Activated naive CD8-positive, alpha-beta T cell treated with anti-CD3 and anti-CD28 coated beads for 36 hours (primary cell): ENCODE results near the gene SCAPER. TPM values are rescaled to one million over a fixed set of nuclear protein-coding genes. Genes with fewer than 3 reads are reported as not detected.

Experiments
- DNase-seq: peaks from one replicate; pipeline ENCODE4 v3.0.0; 2021
- H3K27ac Mint-ChIP-seq: one replicate; pipeline ENCODE4 v1.8.0; 2022; ENCODE audit warnings: mild to moderate bottlenecking, moderate library complexity, mixed read lengths
- H3K27me3 Mint-ChIP-seq: one replicate; pipeline ENCODE4 v1.8.0; 2022; ENCODE audit warnings: mild to moderate bottlenecking, mixed read lengths
- H3K36me3 Mint-ChIP-seq: one replicate; pipeline ENCODE4 v1.8.0; 2021; ENCODE audit warnings: mild to moderate bottlenecking, mixed read lengths
- H3K4me1 Mint-ChIP-seq: one replicate; pipeline ENCODE4 v1.8.0; 2021; ENCODE audit warnings: mixed read lengths
- H3K4me3 Mint-ChIP-seq: one replicate; pipeline ENCODE4 v1.8.0; 2022; ENCODE audit warnings: mild to moderate bottlenecking, moderate library complexity, mixed read lengths
- H3K9me3 Mint-ChIP-seq: one replicate; pipeline ENCODE4 v1.8.0; 2022; ENCODE audit warnings: mixed read lengths
- total RNA-seq, 2 experiments: library from RNA; stranded (reverse); gene quantifications; one replicate each; pipeline ENCODE4 v1.2.3, GENCODE V29; 2021

The SCAPER gene
- total RNA-seq, 2 experiments from 2014 or later, result 20.8 to 21.3 TPM

GRCh38 chr15:76340803-76341365 is 564.3 kb downstream of the SCAPER start:
- Mint-ChIP-seq H3K36me3 (no peaks in the 10 kb centered on the region), H3K9me3 (no peaks in the 10 kb centered on the region), H3K27ac (no peak overlapping the region), H3K4me1 (peaks cover 51% of the 10 kb centered on the region), H3K4me3 (peak overlapping the region; percentile 87), H3K27me3 (peaks cover 91% of the 10 kb centered on the region)
- peak; percentile 66 for DNase-seq

DNA sequence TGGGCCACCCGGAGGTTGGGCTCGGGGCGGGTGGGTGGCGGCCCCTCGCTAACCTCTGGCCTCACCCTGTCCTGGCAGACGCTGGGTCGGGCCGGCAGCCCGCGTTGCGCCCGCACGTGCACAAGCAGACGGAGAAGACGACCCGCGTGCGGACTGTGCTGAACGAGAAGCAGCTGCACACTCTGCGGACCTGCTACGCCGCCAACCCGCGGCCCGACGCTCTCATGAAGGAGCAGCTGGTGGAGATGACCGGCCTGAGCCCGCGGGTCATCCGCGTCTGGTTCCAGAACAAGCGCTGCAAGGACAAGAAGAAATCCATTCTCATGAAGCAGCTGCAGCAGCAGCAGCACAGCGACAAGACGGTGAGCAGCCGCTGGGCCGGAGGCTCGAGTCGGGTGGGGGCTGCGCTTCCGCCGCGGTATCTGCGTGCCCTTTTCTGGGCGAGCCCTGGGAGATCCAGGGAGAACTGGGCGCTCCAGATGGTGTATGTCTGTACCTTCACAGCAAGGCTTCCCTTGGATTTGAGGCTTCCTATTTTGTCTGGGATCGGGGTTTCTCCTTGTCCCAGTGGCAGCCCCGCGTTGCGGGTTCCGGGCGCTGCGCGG is 564.8 kb downstream of the SCAPER start:
- H3K9me3 Mint-ChIP-seq, result no peaks in the 10 kb centered on the region
- no peak for DNase-seq
- peaks cover 91% of the 10 kb centered on the region for H3K27me3 Mint-ChIP-seq
- peaks cover 51% of the 10 kb centered on the region for H3K4me1 Mint-ChIP-seq
- no peaks in the 10 kb centered on the region for H3K36me3 Mint-ChIP-seq
- peak overlapping the region; percentile 87 for H3K4me3 Mint-ChIP-seq
- H3K27ac Mint-ChIP-seq, result no peak overlapping the region

DNA sequence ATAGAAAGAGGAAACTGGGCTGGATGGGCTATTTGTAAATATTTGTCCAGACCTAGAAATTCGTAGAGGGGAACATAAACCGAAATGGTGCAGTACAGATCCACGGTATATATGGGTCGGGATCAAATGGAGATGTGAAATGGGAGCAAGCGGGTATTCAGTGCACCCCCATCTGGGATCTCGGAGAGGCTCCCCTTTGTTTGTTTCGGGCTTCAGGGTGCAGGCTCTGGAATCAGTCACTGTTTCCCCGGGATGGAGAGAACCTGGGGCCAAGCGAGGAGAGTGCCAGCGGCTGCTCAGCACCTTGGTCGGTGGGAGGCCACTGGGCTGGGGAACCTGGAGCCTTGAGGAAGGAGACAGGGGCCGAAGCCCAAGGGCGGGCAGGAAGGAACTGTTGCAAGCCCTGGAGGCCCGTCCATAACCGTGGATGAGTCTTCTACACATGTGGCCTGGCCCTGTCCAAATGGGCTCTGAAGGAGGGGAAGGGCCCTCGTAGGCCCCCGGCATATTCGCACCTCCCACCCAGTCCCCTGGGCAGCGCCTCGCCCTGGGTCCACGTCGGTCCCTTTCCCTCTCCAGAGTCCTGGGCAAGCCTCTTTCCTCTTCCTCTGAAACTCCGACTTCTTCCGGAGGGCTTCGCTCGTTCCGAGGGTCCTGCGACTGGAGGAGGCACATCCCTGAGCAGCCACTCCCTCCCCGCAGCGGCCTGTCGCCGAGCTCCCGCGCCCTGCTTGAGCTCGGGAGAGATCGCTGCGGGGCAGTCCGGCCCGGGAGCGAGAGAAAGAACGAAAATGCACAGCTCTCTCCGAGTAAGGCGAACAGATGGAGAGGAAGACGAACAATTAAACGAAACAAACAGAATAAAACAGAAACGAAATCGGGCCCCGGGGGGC is 565.6 kb downstream of the SCAPER start:
- Mint-ChIP-seq H3K36me3 (no peaks in the 10 kb centered on the region), H3K27ac (peak overlapping the region; percentile 46), H3K4me1 (peaks cover 52% of the 10 kb centered on the region), H3K4me3 (peak overlapping the region; percentile 87), H3K9me3 (no peaks in the 10 kb centered on the region), H3K27me3 (peaks cover 91% of the 10 kb centered on the region)
- no peak for DNase-seq

DNA sequence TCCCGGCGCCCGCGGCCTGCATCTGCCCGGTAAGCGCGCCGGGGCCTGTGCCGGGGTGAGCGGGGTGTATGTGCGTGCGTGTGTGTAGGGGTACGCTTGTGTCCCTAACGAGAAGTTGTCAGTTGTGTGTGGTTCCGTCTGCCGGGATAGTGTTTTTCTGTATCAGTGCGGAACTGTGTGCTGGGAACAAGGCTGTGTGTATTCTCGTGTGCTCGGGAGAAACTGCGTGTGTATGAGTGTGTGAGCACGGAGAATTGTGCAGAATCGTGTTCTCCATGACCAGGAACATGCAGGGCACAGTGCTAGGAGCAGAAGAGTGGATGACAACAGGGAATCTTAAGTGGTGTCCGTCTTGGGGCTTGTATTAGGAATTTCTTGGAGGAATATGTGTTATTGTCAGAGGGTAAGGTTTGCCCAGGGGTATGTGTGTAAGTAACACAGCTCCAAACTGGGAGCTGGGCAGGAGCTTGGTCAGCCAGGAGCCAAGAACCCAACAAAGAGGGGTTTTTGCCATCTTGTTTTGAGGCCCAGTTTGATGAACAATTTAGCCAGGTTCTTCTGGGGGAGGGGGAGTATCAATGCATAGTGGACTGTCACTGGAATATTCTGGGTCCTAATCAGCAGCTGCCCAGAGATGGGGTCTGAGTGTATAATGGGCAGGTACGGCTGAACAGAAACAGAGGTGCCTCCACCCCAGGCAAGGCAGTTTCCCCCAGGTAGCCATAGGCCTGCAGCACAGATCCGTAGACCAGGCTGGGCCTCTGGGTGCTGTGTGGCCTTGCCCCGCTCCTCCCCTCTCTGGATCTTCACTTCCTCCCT is 566.4 kb downstream of the SCAPER start:
- H3K27me3 Mint-ChIP-seq, result peaks cover 91% of the 10 kb centered on the region
- H3K4me3 Mint-ChIP-seq, result no peak overlapping the region
- DNase-seq, result no peak
- no peak overlapping the region for H3K27ac Mint-ChIP-seq
- no peaks in the 10 kb centered on the region for H3K36me3 Mint-ChIP-seq
- peaks cover 52% of the 10 kb centered on the region for H3K4me1 Mint-ChIP-seq
- H3K9me3 Mint-ChIP-seq, result no peaks in the 10 kb centered on the region

- H3K4me1 Mint-ChIP-seq, result peaks cover 47% of the 10 kb centered on the region
- peak overlapping the region; percentile 73 for H3K4me3 Mint-ChIP-seq
- H3K27me3 Mint-ChIP-seq, result peaks cover 90% of the 10 kb centered on the region
- no peak overlapping the region for H3K27ac Mint-ChIP-seq
- H3K36me3 Mint-ChIP-seq, result no peaks in the 10 kb centered on the region
- DNase-seq, result no peak
- H3K9me3 Mint-ChIP-seq, result no peaks in the 10 kb centered on the region
Measured at GRCh38 chr15:76337696-76338485, 567.2 kb downstream of the SCAPER start.

- Mint-ChIP-seq H3K36me3 (no peaks in the 10 kb centered on the region), H3K4me1 (peaks cover 47% of the 10 kb centered on the region), H3K4me3 (peak overlapping the region; percentile 73), H3K27me3 (peaks cover 94% of the 10 kb centered on the region), H3K9me3 (no peaks in the 10 kb centered on the region), H3K27ac (peak overlapping the region; percentile 4)
- no peak for DNase-seq
Measured at GRCh38 chr15:76337059-76337695, 568.0 kb downstream of the SCAPER start.

DNA sequence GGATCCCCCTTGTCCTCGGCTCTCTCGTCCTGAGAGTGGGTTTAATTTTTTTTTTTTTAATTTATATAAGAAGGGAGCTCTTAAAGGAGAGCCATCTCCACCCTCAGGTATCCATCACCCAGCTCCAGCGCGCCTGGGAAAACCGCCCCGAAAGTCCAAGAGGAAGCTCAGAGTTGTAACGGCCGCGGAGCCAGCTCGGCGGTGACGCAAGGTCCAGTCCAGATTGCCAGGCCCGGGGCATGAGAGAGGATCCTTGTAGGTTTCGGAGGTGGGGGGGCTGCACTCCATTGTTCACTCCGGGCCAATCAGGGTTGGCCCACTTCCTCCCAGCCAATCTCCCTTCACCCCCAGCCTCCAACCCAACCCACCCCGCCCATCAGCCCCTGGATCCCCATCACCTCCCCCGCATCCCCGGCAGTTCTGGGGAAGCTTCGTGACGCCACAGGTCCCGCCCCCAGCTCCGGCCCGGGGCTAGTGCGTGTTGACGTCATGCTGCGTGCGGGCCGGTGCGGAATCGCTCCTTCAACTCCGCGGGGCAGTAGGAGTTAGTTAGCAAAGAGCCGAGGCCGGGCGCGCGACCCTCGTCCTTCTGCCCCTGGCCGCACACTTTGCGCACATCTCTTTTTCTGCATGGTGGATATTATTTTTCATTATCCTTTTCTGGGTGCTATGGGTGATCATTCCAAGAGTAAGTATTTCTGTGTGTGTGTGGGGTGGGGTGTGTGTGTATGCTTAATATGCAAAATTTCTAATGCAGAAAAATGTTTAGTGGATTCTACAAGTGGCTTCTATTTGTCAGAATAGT is 568.7 kb downstream of the SCAPER start, which contains the start of gene ISL2:
Gene ISL2 (plus strand): TSS at position 520 of the 805 bp plus-strand sequence. CDS start 111 bp downstream, at position 631.
- H3K27me3 Mint-ChIP-seq, result peaks cover 87% of the 10 kb centered on the region
- peak within 1 kb of the TSS; percentile 73 for H3K4me3 Mint-ChIP-seq
- DNase-seq, result peak; percentile 80
- peak within 1 kb of the TSS; percentile 4 for H3K27ac Mint-ChIP-seq
- H3K9me3 Mint-ChIP-seq, result no peaks in the 10 kb centered on the region
- peaks cover 39% of the 10 kb centered on the region for H3K4me1 Mint-ChIP-seq
- no peaks in the 10 kb centered on the region for H3K36me3 Mint-ChIP-seq

- H3K9me3 Mint-ChIP-seq, result no peaks in the 10 kb centered on the region
- H3K4me3 Mint-ChIP-seq, result peak overlapping the region; percentile 73
- peaks cover 85% of the 10 kb centered on the region for H3K27me3 Mint-ChIP-seq
- H3K4me1 Mint-ChIP-seq, result peaks cover 34% of the 10 kb centered on the region
- DNase-seq, result no peak
- no peaks in the 10 kb centered on the region for H3K36me3 Mint-ChIP-seq
- H3K27ac Mint-ChIP-seq, result no peak overlapping the region
Measured at GRCh38 chr15:76335307-76336253, 569.6 kb downstream of the SCAPER start.

DNA sequence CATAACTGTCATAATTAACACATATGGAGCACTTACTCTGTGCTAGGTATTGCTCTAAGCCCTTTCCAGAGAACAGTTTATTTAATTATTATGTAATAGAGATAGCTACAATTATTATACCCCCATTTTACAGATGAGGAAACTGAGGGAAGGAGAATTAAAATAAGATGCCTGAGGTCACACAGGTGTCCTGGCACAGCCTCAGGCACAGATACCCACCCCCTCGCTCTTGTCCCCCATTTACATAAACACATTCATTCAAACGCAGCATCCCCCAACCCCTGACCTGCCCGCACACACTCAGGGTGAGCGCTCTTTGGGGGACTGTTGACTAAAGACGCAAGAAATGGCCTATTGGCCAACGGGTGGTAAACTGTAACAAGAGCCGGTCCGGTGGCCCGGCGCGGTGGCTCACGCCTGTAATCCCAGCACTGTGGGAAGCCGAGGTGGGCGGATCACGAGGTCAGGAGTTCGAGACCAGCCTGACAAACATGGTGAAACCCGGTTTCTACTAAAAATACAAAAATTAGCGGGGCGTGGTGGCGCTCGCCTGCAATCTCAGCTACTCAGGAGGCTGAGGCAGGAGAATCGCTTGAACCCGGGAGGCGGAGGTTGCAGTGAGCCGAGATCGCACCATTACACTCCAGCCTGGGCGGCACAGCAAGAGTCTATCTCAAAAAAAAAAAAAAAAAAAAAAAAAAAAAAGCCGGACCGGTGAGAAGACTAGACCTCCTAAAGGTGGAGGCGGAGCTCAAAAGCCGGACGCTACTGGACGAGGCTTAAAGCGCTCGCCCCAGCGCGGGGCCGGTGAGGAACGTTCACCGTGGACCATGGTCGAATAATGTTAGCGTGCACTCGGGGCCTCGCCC is 570.5 kb downstream of the SCAPER start:
- no peaks in the 10 kb centered on the region for H3K36me3 Mint-ChIP-seq
- H3K9me3 Mint-ChIP-seq, result no peaks in the 10 kb centered on the region
- H3K27ac Mint-ChIP-seq, result no peak overlapping the region
- peaks cover 32% of the 10 kb centered on the region for H3K4me1 Mint-ChIP-seq
- H3K4me3 Mint-ChIP-seq, result no peak overlapping the region
- no peak for DNase-seq
- H3K27me3 Mint-ChIP-seq, result peaks cover 83% of the 10 kb centered on the region

DNA sequence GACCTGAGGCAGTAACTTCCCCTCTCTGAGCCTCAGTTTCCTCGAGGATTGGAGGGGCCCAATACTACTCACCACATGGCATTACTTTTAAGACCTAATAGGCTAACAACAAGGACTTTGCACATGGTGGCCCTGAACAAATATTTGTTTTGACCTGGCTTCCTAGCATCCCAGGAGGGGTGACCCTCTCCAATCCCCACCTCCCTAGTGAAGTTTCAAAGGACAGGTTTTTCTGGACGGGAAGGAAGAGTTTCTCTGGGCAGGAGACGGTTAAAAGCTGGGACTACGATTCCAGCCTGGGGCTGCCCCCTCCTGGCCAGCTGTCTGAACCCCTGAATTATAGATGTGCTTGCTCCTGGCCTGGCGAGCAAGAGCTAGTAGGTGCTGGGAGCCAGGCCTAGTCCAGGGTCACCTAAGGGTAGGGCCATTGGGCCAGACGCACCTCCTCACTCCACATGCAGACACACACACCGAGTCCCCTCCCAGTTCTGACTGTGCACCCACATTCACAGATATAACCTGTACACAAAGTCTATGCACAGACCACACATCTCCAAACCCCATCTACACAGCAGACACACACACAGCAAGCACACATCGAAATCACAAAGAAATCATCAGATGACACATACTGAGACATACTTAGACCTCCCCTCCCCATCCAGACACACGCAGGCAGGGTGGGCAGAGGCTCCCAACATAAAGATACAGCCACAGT is 571.3 kb downstream of the SCAPER start:
- Mint-ChIP-seq H3K36me3 (no peaks in the 10 kb centered on the region), H3K27ac (no peak overlapping the region), H3K27me3 (peaks cover 80% of the 10 kb centered on the region), H3K4me1 (peaks cover 26% of the 10 kb centered on the region), H3K9me3 (no peaks in the 10 kb centered on the region), H3K4me3 (no peak overlapping the region)
- DNase-seq, result no peak

DNA sequence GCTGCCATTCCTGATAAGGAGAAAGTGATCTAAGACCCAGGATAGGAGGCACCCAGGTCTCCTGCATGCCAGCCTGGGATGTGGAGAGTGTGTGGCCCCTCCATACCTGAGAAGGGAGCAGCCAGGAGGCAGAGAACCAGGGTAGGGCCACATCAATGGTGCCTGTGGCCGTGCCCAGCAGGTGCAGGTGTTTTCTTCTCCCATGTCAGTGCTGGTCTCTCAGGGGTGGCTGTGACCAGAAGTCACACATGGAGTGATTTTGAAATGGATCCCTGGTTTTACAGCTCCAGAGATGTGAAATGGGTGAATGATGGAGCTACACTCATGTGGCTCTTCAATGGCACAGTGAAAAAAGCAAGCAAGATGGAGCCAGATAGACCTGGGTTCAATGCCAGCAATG is 571.8 kb downstream of the SCAPER start:
- Mint-ChIP-seq H3K9me3 (no peaks in the 10 kb centered on the region), H3K4me1 (peaks cover 21% of the 10 kb centered on the region), H3K27me3 (peaks cover 75% of the 10 kb centered on the region), H3K36me3 (no peaks in the 10 kb centered on the region), H3K27ac (no peak overlapping the region), H3K4me3 (no peak overlapping the region)
- DNase-seq, result no peak
